HG03196 (cell line): ENCODE results near the gene RASAL1.
"Not testable (repeated sequence)": the region's sequence is repeated elsewhere in the genome, so short reads cannot be mapped to it uniquely, and the experiment has no call there.

Experiments
- ATAC-seq: cut with Tn5 transposase; IDR thresholded peaks from one replicate; pipeline ENCODE4 v1.9.1; 2021; ENCODE audit not compliant: unreplicated experiment

The RASAL1 gene

GRCh38 chr12:113118142-113118541 is 17.4 kb downstream of the RASAL1 start:
- ATAC-seq: no peak

GRCh38 chr12:113117684-113118083 is 17.9 kb downstream of the RASAL1 start:
- not testable (repeated sequence) for ATAC-seq

DNA sequence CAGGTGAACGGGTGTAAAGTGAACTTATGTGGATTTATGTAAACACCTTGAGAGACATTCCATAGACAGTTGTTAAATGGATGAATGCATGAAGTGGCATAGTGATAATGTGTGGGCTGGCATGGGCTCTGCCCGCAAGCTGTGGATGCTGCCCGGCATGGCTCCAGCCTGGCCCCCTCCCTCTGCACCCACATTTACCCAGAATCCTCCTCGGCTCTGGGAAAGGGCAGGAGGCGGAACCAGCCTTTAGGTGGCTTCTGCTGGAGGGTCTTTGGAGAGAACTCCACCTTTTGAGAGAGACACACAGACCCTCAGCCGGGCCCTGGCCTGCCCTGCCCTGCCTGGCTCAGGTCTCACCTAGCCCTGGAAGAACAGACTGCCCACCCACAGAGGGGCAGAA is 18.7 kb downstream of the RASAL1 start:
- no peak for ATAC-seq

DNA sequence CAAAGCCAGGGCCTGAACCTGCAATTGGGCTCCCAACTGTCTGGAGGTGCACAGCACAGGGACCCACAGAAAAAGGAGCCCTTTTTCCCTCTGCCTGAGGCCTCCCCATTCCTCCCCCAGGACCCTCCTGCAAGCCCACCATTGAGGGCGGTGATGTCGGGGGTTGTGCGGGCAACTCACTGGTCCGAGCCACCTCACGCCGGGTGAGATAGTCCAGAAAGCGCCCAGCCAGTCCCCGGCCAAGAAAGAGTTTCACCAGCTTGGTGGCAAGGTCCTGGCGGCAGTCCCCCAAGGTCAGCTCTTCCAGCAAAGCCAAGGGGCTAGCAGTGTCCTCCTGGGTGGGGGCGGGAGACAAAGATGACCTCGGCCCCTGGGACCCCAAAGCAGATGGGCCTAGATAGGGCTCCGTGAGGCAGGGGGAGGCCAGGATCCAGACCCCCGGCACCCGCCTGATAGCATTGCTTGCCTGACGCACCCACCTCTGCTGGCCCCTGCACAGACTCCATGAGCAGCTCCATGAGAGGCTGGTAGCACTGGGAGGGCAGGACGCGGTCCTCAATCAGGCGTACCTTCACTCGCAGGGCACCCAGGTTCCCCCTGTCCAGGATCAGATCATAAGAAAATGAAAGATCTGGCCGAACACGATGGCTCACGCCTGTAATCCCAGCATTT is 20.0 kb downstream of the RASAL1 start:
- ATAC-seq: no peak

GRCh38 chr12:113114447-113115178 is 20.9 kb downstream of the RASAL1 start:
- no peak for ATAC-seq

- ATAC-seq: no peak
These were observed 22.2 kb downstream of the RASAL1 start for GRCh38 chr12:113113397-113113796.

- no peak for ATAC-seq
These were observed 23.3 kb downstream of the RASAL1 start for GRCh38 chr12:113112043-113112899.

DNA sequence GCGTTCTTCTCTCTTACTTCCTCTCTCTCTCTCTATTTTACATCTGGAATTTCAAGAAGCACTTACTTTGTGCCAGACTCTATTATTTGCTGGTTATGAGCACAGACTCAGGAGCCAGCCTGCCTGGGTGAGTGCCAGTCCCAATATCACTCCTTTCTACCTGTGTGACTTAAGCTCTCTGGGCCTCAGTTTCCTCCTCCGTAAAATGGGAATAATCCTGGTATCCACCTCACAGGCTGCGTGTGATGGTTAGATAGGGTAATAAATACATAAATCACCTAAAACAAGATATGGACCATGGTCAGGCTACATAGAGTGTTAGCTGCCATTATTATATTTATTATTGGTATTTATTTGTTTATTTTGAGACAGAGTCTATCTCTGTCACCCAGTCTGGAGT is 24.3 kb downstream of the RASAL1 start:
- no peak for ATAC-seq

DNA sequence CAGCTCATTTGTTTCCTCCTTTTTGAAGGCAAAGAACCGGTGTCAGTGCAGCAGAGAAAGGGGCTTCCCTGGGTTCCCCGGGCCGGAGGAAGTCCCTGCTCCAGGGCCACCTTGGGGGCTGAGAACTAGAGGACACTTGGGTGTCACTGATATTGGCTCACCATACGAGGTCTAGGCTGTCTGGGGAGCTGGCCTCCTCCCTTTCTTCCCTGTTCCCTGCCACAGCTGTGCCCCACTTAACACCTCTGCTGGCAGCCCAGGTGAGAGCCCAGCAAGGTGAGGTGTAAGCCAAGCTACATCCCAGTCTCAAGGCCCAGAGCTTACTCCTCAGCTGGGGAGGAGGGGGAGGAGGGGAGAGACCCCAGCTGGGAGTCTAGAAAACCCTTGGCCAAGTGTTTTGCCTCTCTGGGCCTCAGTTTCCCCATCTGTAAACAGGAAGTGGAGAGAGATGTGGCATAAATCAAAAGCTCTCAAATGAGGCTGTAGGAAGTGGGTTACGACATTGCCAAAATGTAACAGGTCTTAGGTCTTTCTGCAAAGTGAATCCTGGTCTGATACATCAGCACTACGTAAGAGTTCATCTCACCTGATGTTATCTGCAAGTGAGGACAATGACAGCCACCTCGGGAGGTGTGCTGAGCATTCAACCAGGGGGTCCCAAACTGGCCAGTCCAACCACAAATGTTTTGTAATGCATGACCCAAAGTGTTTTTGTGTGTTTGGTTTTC is 25.5 kb downstream of the RASAL1 start:
- no peak for ATAC-seq

- ATAC-seq: no peak
These were observed 26.2 kb downstream of the RASAL1 start for GRCh38 chr12:113109360-113109759.

GRCh38 chr12:113108308-113108707 is 27.3 kb downstream of the RASAL1 start:
- ATAC-seq: no peak

DNA sequence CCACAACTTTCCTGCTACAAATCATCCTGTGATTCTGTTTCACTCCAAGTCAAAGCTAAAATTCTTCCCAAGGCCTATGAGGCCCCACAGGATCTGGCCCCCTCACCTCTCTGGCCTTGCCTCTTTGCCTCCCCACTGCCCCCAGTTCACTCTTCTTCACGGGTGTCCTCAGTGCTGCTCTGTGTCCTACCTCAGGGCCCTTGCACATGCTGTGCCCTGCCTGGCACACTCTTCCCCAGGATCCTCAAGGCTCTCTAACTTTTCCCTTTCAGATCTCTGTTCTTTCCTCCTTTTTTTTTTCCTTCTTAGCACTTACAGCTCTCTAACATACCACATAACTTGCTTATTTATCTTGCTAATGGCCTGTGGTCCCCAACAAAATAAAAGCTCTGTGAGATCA is 29.2 kb downstream of the RASAL1 start:
- no peak for ATAC-seq

DNA sequence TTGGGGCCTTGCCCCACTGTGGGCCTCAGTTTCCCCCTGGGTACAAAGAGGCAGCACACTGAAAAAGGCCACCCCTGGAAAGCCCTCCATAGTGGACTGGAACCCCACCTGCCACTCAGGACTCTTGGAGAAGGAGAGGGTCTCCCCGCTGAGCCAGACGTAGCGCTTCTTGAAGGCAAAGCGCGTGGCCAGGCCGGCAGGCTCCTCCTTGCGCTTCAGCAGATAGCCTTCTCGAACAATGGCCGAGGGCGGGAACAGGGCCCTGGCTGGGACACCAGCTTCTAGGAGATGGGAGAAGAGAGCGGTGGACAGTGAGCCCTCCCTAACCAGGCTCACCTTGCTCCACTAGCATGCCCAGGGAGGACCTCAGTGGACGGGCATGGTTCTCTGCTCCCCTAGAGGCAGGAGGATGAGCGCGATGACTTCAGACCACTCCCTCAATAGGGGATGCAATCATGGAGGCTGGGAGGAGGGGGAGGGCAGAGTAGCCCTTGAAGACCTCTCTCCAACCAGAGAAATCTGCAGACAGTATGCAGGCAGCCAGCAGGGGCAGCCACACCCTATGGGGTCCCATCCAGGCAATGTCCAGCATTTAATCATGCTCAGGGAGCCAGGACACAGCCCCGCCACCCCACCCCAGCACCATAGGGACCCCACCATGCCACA is 29.8 kb downstream of the RASAL1 start:
- no peak for ATAC-seq

DNA sequence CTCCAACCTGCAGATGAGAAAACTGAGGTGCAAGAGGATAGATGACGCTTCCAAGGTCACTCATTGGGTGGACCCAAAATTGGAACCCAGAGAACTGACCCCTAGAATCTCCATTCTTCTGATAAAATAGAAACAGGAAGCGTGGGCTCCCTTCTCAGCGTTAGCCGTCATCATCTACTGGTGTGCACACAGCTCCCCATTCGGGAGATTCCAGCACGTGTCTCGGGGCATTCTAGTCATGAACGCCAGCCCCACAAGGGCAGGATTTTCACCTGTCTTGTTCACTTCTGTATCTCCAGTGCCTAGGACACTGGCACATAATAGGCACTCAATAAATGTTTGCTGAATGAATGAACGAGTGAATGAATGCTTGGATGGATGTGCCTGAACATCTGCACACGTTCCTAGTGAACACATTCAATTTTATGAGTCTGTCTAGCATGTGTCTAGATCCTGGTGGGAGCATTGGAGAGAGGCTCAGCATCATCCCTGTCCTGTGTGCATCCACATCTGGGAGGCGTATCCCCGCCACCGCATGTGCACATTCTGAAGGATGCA is 30.5 kb downstream of the RASAL1 start:
- ATAC-seq: no peak

- no peak for ATAC-seq
These were observed 31.7 kb downstream of the RASAL1 start for GRCh38 chr12:113103756-113104450.

- no peak for ATAC-seq
These were observed 32.8 kb downstream of the RASAL1 start for GRCh38 chr12:113102811-113103210.

- ATAC-seq: no peak
These were observed 33.8 kb downstream of the RASAL1 start for GRCh38 chr12:113101751-113102150.

DNA sequence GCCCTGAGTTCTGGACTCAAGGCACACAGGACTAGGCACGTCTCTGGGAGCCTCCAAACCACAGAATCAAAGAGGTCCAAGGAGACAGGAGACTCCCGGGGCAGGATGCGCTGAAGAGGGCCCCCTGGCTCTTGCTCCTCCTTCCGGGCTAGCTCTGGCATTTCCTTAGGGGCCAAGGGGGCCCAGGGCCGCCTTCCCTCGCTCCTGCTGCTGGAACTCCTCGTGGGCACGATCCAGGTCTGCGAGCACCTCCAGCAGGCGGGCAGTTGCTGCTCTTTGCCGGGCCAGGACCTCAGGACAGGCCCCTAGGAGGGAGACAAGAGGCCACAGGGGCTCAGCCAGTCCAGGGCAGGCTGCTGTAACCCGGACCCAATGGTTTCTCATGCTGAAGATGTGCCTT is 35.8 kb downstream of the RASAL1 start:
- ATAC-seq: no peak

- ATAC-seq: no peak
These were observed 36.2 kb downstream of the RASAL1 start for GRCh38 chr12:113099364-113099763.
